Measurements from ENCODE around the gene PIAS4. TPM values are rescaled to one million over a fixed set of nuclear protein-coding genes. Genes with fewer than 3 reads are reported as not detected.

PIAS4 gene
- total and polyA plus RNA-seq, 7 donors: 7.2 to 29.9 (median 18.6) TPM

- TF ChIP-seq POLR2A (IDR thresholded peaks at IDR 0.05) (no peak), EP300 (IDR thresholded peaks at IDR 0.05) (no peak)
- H3K36me3 ChIP-seq: peaks cover 19 to 65% (median 36%) of the 10 kb centered on the region in 4 donors
- DNase-seq: no peak
- intact Hi-C loops (cut with DNase I): no loop called here
- no peaks in the 10 kb centered on the region for H3K9me3 ChIP-seq
- H3K4me3 ChIP-seq: no peak overlapping the region
- H3K27me3 ChIP-seq: no peaks in the 10 kb centered on the region
- H3K27ac ChIP-seq: peak overlapping the region in 1 of 4 donors; percentile 10
- 88 to 90% methylated on average over 33 of the region's 33 CpGs for WGBS, 2 donors
- peaks cover 0 to 1% (median 0%) of the 10 kb centered on the region in 4 donors for H3K4me1 ChIP-seq
Measured at GRCh38 chr19:4038057-4038456, 30.5 kb downstream of the PIAS4 start.

- Histone ChIP-seq H3K9me3 (no peaks in the 10 kb centered on the region), H3K4me1 (peaks cover 0 to 9% (median 1%) of the 10 kb centered on the region in 4 donors), H3K27me3 (no peaks in the 10 kb centered on the region), H3K27ac (peak overlapping the region in 1 of 4 donors; percentile 46), H3K36me3 (peaks cover 11 to 57% (median 28%) of the 10 kb centered on the region in 4 donors), H3K4me3 (no peak overlapping the region)
- intact Hi-C loops (cut with DNase I): no loop called here
- 80 to 82% methylated on average over 40 of the region's 40 CpGs for WGBS, 2 donors
- no peak for DNase-seq
- TF ChIP-seq POLR2AphosphoS5 (IDR thresholded peaks at IDR 0.05) (no peak), POLR2A (IDR thresholded peaks at IDR 0.05) (no peak), CTCF (IDR thresholded peaks at IDR 0.05) (no peak), EP300 (IDR thresholded peaks at IDR 0.05) (no peak)
Measured at GRCh38 chr19:4038661-4039423, 31.3 kb downstream of the PIAS4 start.

GRCh38 chr19:4042064-4042730, 34.7 kb downstream of the PIAS4 start:
- WGBS, 2 donors: 80 to 90% methylated on average over 14 of the region's 14 CpGs
- H3K27ac ChIP-seq: peak overlapping the region in 2 of 4 donors; percentile 4 to 25
- TF ChIP-seq EP300 (IDR thresholded peaks at IDR 0.05) (no peak), POLR2A (IDR thresholded peaks at IDR 0.05) (no peak), POLR2AphosphoS5 (IDR thresholded peaks at IDR 0.05) (no peak), CTCF (IDR thresholded peaks at IDR 0.05) (no peak)

GRCh38 chr19:4042731-4043082, 35.2 kb downstream of the PIAS4 start:
- Histone ChIP-seq H3K27ac (peak overlapping the region in 2 of 4 donors; percentile 4 to 25), H3K27me3 (no peaks in the 10 kb centered on the region), H3K36me3 (peaks cover 5 to 46% (median 31%) of the 10 kb centered on the region in 4 donors), H3K4me3 (no peak overlapping the region), H3K4me1 (peaks cover 0 to 24% (median 16%) of the 10 kb centered on the region in 4 donors), H3K9me3 (no peaks in the 10 kb centered on the region)
- no peak for DNase-seq
- 27 to 68% methylated on average over 14 of the region's 14 CpGs for whole genome bisulfite sequencing, 2 donors
- intact Hi-C loops (cut with DNase I): no loop called here
- no peak for TF ChIP-seq CTCF (IDR thresholded peaks at IDR 0.05)
- TF ChIP-seq POLR2A (IDR thresholded peaks at IDR 0.05): no peak
- no peak for TF ChIP-seq EP300 (IDR thresholded peaks at IDR 0.05)
- no peak for TF ChIP-seq POLR2AphosphoS5 (IDR thresholded peaks at IDR 0.05)

More at GRCh38 chr19:4042064-4042730, 34.7 kb downstream of the PIAS4 start:
- no peak overlapping the region for H3K4me3 ChIP-seq
- peaks cover 5 to 46% (median 29%) of the 10 kb centered on the region in 4 donors for H3K36me3 ChIP-seq
- intact Hi-C loops (cut with DNase I): no loop called here
- no peaks in the 10 kb centered on the region for H3K27me3 ChIP-seq
- H3K4me1 ChIP-seq: peaks cover 0 to 24% (median 16%) of the 10 kb centered on the region in 4 donors
- H3K9me3 ChIP-seq: no peaks in the 10 kb centered on the region
- DNase-seq: no peak

GRCh38 chr19:4043401-4043800, 35.9 kb downstream of the PIAS4 start:
- WGBS, 2 donors: 42 to 67% methylated on average over 11 of the region's 11 CpGs
- Histone ChIP-seq H3K4me1 (peaks cover 0 to 24% (median 16%) of the 10 kb centered on the region in 4 donors), H3K27me3 (no peaks in the 10 kb centered on the region), H3K27ac (peak overlapping the region in 1 of 4 donors; percentile 34), H3K9me3 (no peaks in the 10 kb centered on the region), H3K36me3 (peaks cover 0 to 44% (median 27%) of the 10 kb centered on the region in 4 donors), H3K4me3 (no peak overlapping the region)
- TF ChIP-seq EP300 (IDR thresholded peaks at IDR 0.05) (no peak), POLR2A (IDR thresholded peaks at IDR 0.05) (no peak), CTCF (IDR thresholded peaks at IDR 0.05) (no peak), POLR2AphosphoS5 (IDR thresholded peaks at IDR 0.05) (no peak)
- no peak for DNase-seq
- intact Hi-C loops (cut with DNase I): no loop called here
